Hepatocyte (in vitro differentiated cells): ENCODE measurements around the gene PSMG4. TPM values are rescaled to one million over a fixed set of nuclear protein-coding genes. Genes with fewer than 3 reads are reported as not detected.
"Not testable (repeated sequence)": the region's sequence is repeated elsewhere in the genome, so short reads cannot be mapped to it uniquely, and the experiment has no call there.

Source experiments
- DNase-seq: peaks from one replicate; pipeline ENCODE4 v3.0.0-alpha.2; 2016; ENCODE audit warnings: low spot score
- H2AFZ ChIP-seq: fragments of 200-600 bp; sonication (generic); 2 replicates; pipeline ENCODE4 v1.6.0; 2016; ENCODE audit warnings: antibody characterized with exemption, mild to moderate bottlenecking
- H3K27ac ChIP-seq: fragments of 200-600 bp; sonication (generic); 2 replicates; pipeline ENCODE4 v1.5.1; 2016; ENCODE audit warnings: mild to moderate bottlenecking
- H3K27me3 ChIP-seq: fragments of 200-600 bp; sonication (generic); 2 replicates; pipeline ENCODE4 v1.6.1; 2016
- H3K36me3 ChIP-seq: fragments of 200-600 bp; sonication (generic); replicated peaks from 2 replicates; pipeline ENCODE4 v1.5.1; 2016; ENCODE audit warnings: low read depth; ENCODE audit not compliant: insufficient read depth
- H3K4me1 ChIP-seq: fragments of 200-600 bp; sonication (generic); 2 replicates; pipeline ENCODE4 v1.5.1; 2016; ENCODE audit warnings: mild to moderate bottlenecking, moderate library complexity; ENCODE audit not compliant: insufficient read depth
- H3K4me2 ChIP-seq: fragments of 200-600 bp; sonication (generic); 2 replicates; pipeline ENCODE4 v1.6.0; 2016
- H3K4me3 ChIP-seq: fragments of 200-600 bp; sonication (generic); 2 replicates; pipeline ENCODE4 v1.5.1; 2016; ENCODE audit warnings: mild to moderate bottlenecking
- H3K79me2 ChIP-seq: fragments of 200-600 bp; sonication (generic); 2 replicates; pipeline ENCODE4 v1.6.0; 2017; ENCODE audit warnings: mild to moderate bottlenecking
- H3K9me2 ChIP-seq: fragments of 200-600 bp; sonication (generic); replicated peaks from 2 replicates; pipeline ENCODE4 v1.6.0; 2017; ENCODE audit warnings: mild to moderate bottlenecking; ENCODE audit not compliant: insufficient read depth
- H3K9me3 ChIP-seq: fragments of 200-600 bp; sonication (generic); 2 replicates; pipeline ENCODE4 v1.5.1; 2016; ENCODE audit warnings: low read depth, mild to moderate bottlenecking
- H4K20me1 ChIP-seq: fragments of 200-600 bp; sonication (generic); 2 replicates; pipeline ENCODE4 v1.6.0; 2016; ENCODE audit warnings: mild to moderate bottlenecking; ENCODE audit not compliant: insufficient read depth, poor library complexity, severe bottlenecking
- EZH2 ChIP-seq: fragments of 200-600 bp; sonication (generic); IDR thresholded peaks from 2 replicates; pipeline ENCODE4 v1.6.1; 2016; ENCODE audit warnings: antibody characterized with exemption, mild to moderate bottlenecking, borderline replicate concordance
- EZH2phosphoT487 ChIP-seq: fragments of 200-600 bp; sonication (generic); IDR thresholded peaks from one replicate; pipeline ENCODE4 v1.6.1; 2018; ENCODE audit warnings: antibody characterized with exemption, mild to moderate bottlenecking, low read depth, moderate library complexity; ENCODE audit not compliant: unreplicated experiment, severe bottlenecking
- WGBS: methylation state at CpG from one replicate; pipeline ENCODE4 v1.1.6; 2016; ENCODE audit warnings: low lambda C conversion rate; ENCODE audit errors: missing lambda C conversion rate; 5-methylcytosine and 5-hydroxymethylcytosine counted together
- polyA plus RNA-seq: library from polyadenylated mRNA; unstranded; fragments of >200 nt; fragmentation: Nextera tagmentation; extraction: Ambion mirVana; gene quantifications from 2 replicates; pipeline ENCODE4 v1.2.1, GENCODE V29; 2016
- total RNA-seq: library from RNA; depleted of rRNA; stranded (reverse); fragments of >200 nt; gene quantifications from 2 replicates; pipeline ENCODE4 v1.2.3, GENCODE V29; 2014
- TF ChIP-seq, protein P1 (sequence below): fragments of 200-600 bp; sonication (generic); IDR thresholded peaks from 2 replicates; pipeline ENCODE4 v1.5.1; 2016; ENCODE audit warnings: antibody characterized with exemption, mild to moderate bottlenecking; ENCODE audit not compliant: poor library complexity

The PSMG4 gene
- total and polyA plus RNA-seq, 2 experiments from 2014 or later = 15.5 to 26.4 TPM

DNA sequence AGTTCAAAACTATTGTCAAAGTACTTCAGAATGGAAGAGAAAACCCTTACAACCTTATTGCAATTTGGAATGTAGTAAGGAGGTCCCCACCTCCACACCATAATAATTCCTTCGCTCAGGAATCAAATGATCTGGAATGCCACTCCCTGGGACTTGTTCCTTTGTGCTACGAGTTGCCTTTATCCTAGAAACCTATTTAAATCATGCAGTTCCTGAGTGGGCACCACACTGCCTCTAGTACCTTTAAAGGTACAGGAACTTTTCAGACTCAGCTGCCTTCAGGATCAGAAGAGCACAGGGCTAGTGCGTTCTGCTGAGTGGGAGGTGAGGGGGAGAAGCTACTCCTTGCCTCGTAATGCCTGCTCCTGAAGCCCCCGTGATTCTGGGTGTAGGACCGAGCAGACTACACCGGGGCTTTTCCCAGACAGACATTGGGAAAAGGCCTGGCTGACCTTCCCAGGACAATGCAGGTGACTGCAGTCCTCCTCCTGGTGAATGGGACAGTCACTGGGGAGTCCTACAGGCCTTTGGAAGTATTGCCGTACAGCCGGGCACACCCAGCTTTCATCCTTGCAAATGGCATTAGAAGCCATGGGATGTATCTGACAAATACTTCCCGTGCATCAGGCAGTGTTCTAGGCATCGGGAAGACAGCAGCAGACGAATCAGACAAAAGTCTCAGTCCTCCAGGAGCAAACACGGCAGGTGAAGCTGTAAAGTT lies 19.5 kb upstream of the PSMG4 start:
- H3K4me3 ChIP-seq = no peak overlapping the region
- H3K27ac ChIP-seq = no peak overlapping the region
- H3K27me3 ChIP-seq = peaks cover 2% of the 10 kb centered on the region
- no peaks in the 10 kb centered on the region for H3K4me1 ChIP-seq
- 78% methylated on average over 13 of the region's 13 CpGs for WGBS
- H3K36me3 ChIP-seq = no peaks in the 10 kb centered on the region
- H3K79me2 ChIP-seq = no peaks in the 10 kb centered on the region
- no peaks in the 10 kb centered on the region for H4K20me1 ChIP-seq
- DNase-seq = no peak
- H3K9me3 ChIP-seq = no peaks in the 10 kb centered on the region
- no peaks in the 10 kb centered on the region for H3K9me2 ChIP-seq
- TF ChIP-seq EZH2phosphoT487 (no peak), EZH2 (no peak)
- TF ChIP-seq, protein P1, sequence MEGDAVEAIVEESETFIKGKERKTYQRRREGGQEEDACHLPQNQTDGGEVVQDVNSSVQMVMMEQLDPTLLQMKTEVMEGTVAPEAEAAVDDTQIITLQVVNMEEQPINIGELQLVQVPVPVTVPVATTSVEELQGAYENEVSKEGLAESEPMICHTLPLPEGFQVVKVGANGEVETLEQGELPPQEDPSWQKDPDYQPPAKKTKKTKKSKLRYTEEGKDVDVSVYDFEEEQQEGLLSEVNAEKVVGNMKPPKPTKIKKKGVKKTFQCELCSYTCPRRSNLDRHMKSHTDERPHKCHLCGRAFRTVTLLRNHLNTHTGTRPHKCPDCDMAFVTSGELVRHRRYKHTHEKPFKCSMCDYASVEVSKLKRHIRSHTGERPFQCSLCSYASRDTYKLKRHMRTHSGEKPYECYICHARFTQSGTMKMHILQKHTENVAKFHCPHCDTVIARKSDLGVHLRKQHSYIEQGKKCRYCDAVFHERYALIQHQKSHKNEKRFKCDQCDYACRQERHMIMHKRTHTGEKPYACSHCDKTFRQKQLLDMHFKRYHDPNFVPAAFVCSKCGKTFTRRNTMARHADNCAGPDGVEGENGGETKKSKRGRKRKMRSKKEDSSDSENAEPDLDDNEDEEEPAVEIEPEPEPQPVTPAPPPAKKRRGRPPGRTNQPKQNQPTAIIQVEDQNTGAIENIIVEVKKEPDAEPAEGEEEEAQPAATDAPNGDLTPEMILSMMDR = no peak
- no peak overlapping the region for H3K4me2 ChIP-seq
- no peak overlapping the region for H2AFZ ChIP-seq

DNA sequence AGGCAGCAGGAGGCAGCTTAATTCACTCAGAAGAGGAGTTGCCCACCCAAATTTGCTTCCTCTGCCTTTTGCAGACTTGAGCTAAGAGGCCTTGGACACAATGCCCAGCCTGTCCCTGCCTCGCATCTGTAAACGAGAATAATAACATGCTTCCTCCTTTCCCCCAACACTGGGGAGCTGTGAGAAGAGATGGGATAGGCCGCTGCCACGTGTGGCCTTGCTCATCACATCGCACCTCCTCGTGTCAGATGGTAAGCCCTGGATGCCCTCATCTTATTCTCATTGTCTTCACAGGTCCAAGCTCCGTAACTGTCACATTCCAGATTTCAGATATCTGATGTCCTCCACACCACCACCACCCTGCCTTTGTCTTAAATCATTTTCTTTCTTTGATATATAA lies 18.2 kb upstream of the PSMG4 start:
- Histone ChIP-seq H4K20me1 (no peaks in the 10 kb centered on the region), H3K79me2 (no peaks in the 10 kb centered on the region), H3K4me2 (no peak overlapping the region), H3K4me1 (no peaks in the 10 kb centered on the region), H3K27me3 (no peaks in the 10 kb centered on the region), H3K9me3 (no peaks in the 10 kb centered on the region), H2AFZ (no peak overlapping the region), H3K36me3 (no peaks in the 10 kb centered on the region), H3K9me2 (no peaks in the 10 kb centered on the region), H3K4me3 (no peak overlapping the region), H3K27ac (no peak overlapping the region)
- no peak for TF ChIP-seq EZH2phosphoT487
- TF ChIP-seq, protein P1 = no peak
- no peak for TF ChIP-seq EZH2
- DNase-seq = no peak
- WGBS = 79% methylated on average over 7 of the region's 7 CpGs

DNA sequence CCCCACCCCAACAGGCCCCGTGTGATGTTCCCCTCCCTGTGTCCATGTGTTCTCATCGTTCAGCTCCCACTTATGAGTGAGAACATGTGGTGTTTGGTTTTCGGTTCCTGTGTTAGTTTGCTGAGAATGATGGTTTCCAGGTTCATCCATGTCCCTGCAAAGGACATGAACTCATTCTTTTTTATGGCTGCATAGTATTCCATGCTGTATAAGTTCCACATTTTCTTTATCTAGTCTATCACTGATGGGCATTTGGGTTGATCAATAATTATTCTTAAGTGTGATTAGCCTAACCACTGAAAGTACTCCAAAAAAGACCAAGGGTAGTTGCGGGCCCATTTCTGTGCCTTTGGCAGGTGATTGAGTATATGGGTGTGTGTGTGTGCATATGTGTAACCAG lies 17.0 kb upstream of the PSMG4 start:
- DNase-seq, H3K9me3 ChIP-seq, H3K79me2 ChIP-seq, H3K4me1 ChIP-seq, H3K4me3 ChIP-seq, H3K27me3 ChIP-seq, H3K9me2 ChIP-seq, H3K4me2 ChIP-seq, H3K36me3 ChIP-seq, H4K20me1 ChIP-seq, H3K27ac ChIP-seq, H2AFZ ChIP-seq: not testable (repeated sequence)
- WGBS = 100% methylated on average over 4 of the region's 4 CpGs

DNA sequence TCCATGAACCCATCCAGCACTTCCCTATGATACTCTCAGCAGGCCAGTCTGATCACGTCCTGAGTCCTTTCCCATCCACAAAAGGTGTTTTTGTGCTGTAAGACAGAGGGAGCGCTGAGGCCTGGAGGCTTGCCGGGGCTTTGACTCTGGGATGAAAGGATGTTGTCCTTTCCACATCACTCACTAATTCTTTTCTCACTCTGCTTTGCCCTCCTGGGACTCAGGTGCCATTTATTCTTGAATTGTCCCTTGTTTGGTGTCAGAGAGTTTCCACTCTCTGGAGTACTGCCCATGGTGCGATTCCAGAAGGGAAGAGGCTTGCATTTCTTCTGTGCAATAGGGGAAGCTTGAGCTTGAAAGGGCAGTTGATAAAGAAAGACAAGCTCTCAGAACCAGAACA lies 16.0 kb upstream of the PSMG4 start:
- Histone ChIP-seq H3K9me2 (no peaks in the 10 kb centered on the region), H3K4me1 (no peaks in the 10 kb centered on the region), H4K20me1 (no peaks in the 10 kb centered on the region), H3K4me3 (no peak overlapping the region), H3K4me2 (no peak overlapping the region), H3K36me3 (no peaks in the 10 kb centered on the region), H3K9me3 (no peaks in the 10 kb centered on the region), H3K27ac (no peak overlapping the region), H3K27me3 (no peaks in the 10 kb centered on the region), H3K79me2 (no peaks in the 10 kb centered on the region), H2AFZ (no peak overlapping the region)
- 84% methylated on average over 4 of the region's 4 CpGs for WGBS
- no peak for TF ChIP-seq EZH2phosphoT487
- TF ChIP-seq, protein P1 = no peak
- TF ChIP-seq EZH2 = no peak
- DNase-seq = no peak
